ENCODE results near the gene ABTB2.

Gene ABTB2

GRCh38 chr11:34335331-34335730 lies 22.5 kb downstream of the ABTB2 start:
- no peak for TF ChIP-seq CTCF (IDR thresholded peaks at IDR 0.05; ENCODE audit: low read depth, low read length, missing control alignments)
- Histone ChIP-seq H3K36me3 (replicated peaks) (no peaks in the 10 kb centered on the region), H3K4me3 (ENCODE audit: low read depth, low read length) (no peak overlapping the region), H3K27me3 (replicated peaks) (no peaks in the 10 kb centered on the region), H3K27ac (no peak overlapping the region)
- no peak for DNase-seq
- in situ Hi-C loops (cut with HindIII; ENCODE audit: low pct_ligation_motif_present, low sequenced_read_pairs) = no loop called here

GRCh38 chr11:34333787-34334186 lies 24.0 kb downstream of the ABTB2 start:
- no peaks in the 10 kb centered on the region for H3K27me3 ChIP-seq (replicated peaks)
- no peak overlapping the region for H3K27ac ChIP-seq
- H3K36me3 ChIP-seq (replicated peaks) = no peaks in the 10 kb centered on the region
- in situ Hi-C loops (cut with HindIII; ENCODE audit: low pct_ligation_motif_present, low sequenced_read_pairs) = no loop called here
- TF ChIP-seq CTCF (IDR thresholded peaks at IDR 0.05; ENCODE audit: low read depth, low read length, missing control alignments) = no peak
- no peak overlapping the region for H3K4me3 ChIP-seq (ENCODE audit: low read depth, low read length)
- DNase-seq = no peak

GRCh38 chr11:34332524-34332923 lies 25.3 kb downstream of the ABTB2 start:
- no peak for TF ChIP-seq CTCF (IDR thresholded peaks at IDR 0.05; ENCODE audit: low read depth, low read length, missing control alignments)
- H3K27me3 ChIP-seq (replicated peaks) = no peaks in the 10 kb centered on the region
- no peak for DNase-seq
- in situ Hi-C loops (cut with HindIII; ENCODE audit: low pct_ligation_motif_present, low sequenced_read_pairs) = no loop called here
- no peak overlapping the region for H3K27ac ChIP-seq
- no peak overlapping the region for H3K4me3 ChIP-seq (ENCODE audit: low read depth, low read length)
- H3K36me3 ChIP-seq (replicated peaks) = no peaks in the 10 kb centered on the region

GRCh38 chr11:34331736-34332135 lies 26.1 kb downstream of the ABTB2 start:
- Histone ChIP-seq H3K36me3 (replicated peaks) (no peaks in the 10 kb centered on the region), H3K4me3 (ENCODE audit: low read depth, low read length) (no peak overlapping the region), H3K27me3 (replicated peaks) (no peaks in the 10 kb centered on the region), H3K27ac (no peak overlapping the region)
- DNase-seq = no peak
- TF ChIP-seq CTCF (IDR thresholded peaks at IDR 0.05; ENCODE audit: low read depth, low read length, missing control alignments) = no peak
- in situ Hi-C loops (cut with HindIII; ENCODE audit: low pct_ligation_motif_present, low sequenced_read_pairs) = no loop called here

GRCh38 chr11:34331329-34331728 lies 26.5 kb downstream of the ABTB2 start:
- Histone ChIP-seq H3K27me3 (replicated peaks) (no peaks in the 10 kb centered on the region), H3K27ac (no peak overlapping the region), H3K36me3 (replicated peaks) (no peaks in the 10 kb centered on the region), H3K4me3 (ENCODE audit: low read depth, low read length) (no peak overlapping the region)
- no peak for TF ChIP-seq CTCF (IDR thresholded peaks at IDR 0.05; ENCODE audit: low read depth, low read length, missing control alignments)
- DNase-seq = peak; percentile 56
- in situ Hi-C loops (cut with HindIII; ENCODE audit: low pct_ligation_motif_present, low sequenced_read_pairs) = no loop called here

GRCh38 chr11:34330653-34331052 lies 27.2 kb downstream of the ABTB2 start:
- Histone ChIP-seq H3K4me3 (ENCODE audit: low read depth, low read length) (no peak overlapping the region), H3K27me3 (replicated peaks) (no peaks in the 10 kb centered on the region), H3K27ac (no peak overlapping the region), H3K36me3 (replicated peaks) (no peaks in the 10 kb centered on the region)
- no peak for TF ChIP-seq CTCF (IDR thresholded peaks at IDR 0.05; ENCODE audit: low read depth, low read length, missing control alignments)
- in situ Hi-C loops (cut with HindIII; ENCODE audit: low pct_ligation_motif_present, low sequenced_read_pairs) = no loop called here
- DNase-seq = no peak

Measured in brain microvascular endothelial cell (primary cell).